GM19193 (cell line): ENCODE measurements around the gene EPGN.

Experiments used
- POLR2A ChIP-seq: IDR thresholded peaks from 4 replicates; pipeline ENCODE4 v1.6.1; 2011; ENCODE audit not compliant: insufficient read depth, insufficient read length; ENCODE audit errors: extremely low read depth

EPGN gene

DNA sequence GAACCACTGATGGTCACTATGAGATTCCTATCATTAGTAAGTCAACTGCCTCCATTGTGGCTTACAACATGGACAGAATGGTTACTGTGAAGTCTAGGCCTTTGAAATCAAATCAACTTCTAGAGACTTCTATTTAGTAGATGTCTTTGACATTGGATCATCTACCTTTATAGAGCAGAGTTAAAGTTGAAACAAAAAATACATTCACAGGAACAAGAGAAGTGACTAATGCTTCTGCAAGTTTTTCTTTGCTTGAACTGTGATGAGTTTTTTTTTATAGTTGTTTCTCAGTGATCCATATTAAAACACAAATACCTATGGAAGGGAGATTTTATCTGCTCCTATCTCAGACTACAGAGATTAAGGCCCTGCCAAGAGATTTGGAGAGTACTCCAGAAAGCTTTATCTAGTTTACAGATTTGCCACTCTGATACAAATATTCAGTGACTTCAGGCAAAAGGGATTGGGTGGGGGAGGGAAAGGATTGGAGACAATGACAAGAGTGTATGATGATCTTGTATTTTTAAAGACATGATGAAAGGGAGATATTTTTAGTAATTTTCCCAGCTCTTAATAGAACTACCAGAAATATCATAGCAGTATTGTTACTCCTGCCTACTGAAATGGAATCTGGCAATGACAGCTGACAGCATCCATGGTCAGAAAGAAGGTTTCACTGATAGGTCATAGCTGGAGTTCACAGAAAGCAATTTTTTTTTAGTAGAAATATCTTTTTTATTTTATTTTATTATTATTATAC is 16.0 kb upstream of the EPGN start:
- TF ChIP-seq POLR2A: no peak

DNA sequence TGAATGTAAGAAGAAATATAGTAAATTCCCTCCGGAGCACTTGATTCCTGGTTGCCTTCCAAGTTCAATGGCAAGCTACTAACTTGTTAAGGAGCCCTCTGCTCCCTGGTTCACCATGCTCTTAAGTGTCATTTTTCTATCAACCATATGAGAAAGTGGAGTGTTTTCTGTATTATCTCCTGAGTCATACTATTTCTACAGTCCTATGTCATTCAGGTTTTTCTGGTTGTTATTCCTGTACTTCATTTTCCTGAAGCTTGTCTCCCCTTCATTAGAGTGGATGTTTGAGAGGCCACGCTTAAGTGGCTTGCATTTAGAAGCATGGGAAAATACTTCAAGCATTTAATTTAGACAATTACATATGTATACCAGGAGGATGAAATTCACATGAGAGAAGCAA is 14.7 kb upstream of the EPGN start:
- no peak for TF ChIP-seq POLR2A

DNA sequence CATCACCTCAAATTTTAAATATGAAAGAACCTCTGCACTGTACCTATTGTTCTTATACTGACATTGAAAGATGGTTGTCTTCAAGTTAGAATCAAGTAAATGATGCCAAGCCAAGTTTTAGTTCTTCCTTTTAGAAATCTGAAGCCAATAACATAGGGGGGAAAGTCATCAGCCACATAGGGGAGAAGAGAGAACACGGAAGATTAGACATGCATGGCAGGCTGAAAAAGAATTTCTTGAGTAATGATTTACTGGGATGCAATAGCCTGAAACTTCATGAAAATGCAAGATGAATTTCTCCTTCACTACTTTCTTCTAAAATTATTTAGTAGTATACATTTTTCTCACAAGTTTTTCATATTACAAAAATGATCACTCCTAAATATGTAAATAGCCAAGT is 13.6 kb upstream of the EPGN start:
- TF ChIP-seq POLR2A: no peak

DNA sequence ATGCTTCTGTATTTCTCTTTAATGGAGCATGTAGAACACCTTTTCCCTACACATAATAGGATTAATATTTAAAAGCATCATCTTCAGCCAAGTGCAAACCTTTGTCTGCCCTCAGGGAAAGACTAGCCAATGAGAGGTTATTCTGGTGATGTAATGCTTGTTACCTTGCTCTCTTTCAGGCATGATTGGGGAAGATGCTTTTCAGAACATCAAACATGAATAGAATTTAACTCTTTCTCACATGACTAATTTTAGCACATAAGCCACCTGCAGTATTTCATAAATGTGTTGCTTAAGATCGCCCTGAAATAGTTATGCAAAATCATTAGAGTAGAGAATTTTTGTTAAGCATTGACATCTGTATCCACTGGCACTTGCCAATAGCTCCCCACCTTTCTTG is 10.7 kb upstream of the EPGN start:
- TF ChIP-seq POLR2A: no peak

DNA sequence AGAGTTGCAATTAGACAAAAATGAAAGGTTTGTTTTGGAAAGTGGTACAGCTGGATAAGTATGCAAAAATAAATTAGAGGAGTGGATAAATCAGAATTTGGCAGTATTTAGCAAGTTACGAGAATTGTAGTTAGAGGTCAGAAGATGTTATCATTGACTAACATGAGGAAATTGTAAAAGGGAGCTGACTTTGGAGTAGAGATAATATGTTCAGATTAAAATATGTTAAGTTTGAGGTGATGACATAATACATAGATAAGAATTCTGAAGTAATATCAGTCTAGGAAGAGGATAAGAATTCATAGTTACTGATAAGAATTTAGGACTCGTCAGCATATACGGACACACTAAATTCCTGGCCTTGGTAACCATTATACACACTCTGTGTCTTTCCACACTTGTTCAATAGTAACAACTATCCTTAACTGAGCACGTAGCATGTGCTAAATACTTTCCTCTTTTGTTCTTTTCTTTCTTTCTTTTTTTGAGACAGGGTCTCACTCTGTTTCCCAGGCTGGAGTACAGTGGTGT is 4.1 kb upstream of the EPGN start:
- no peak for TF ChIP-seq POLR2A

DNA sequence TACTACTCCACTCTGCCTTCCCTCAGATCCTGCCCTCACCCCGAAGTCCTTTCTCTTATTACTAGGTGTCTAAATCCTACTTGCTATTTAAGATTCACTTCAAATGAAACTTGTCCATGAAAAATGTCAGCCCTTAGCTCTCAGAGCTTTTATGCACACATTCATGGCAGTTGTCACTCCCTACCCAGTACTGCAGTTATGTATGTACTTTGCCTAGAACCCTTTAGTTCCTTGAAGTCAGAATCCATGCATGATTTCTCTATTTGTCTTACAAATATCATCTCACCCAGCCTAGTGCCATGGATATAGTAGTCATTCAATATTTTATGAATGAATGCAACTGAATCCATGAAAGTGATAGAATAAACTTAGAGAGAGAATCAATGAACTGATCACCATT is 3.3 kb upstream of the EPGN start:
- TF ChIP-seq POLR2A: no peak

DNA sequence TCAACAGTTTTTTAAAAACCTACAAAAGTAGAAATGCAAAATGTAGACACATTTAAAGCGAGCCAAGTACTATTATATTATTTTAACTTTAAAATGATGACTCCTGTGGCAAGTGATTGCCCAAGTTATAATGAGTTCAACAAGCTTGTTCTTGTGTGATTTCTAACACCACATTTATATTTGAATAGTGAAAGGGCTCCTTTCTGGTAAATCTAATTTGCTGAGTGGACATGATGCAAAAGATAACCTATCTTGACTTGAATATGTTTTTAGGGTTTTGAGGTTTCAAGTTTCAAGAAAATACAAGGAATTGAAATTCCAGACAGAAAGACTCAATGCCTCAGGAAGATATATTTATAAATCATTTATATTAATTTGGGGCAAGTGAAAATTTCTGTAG is 1.1 kb upstream of the EPGN start:
- TF ChIP-seq POLR2A: no peak

DNA sequence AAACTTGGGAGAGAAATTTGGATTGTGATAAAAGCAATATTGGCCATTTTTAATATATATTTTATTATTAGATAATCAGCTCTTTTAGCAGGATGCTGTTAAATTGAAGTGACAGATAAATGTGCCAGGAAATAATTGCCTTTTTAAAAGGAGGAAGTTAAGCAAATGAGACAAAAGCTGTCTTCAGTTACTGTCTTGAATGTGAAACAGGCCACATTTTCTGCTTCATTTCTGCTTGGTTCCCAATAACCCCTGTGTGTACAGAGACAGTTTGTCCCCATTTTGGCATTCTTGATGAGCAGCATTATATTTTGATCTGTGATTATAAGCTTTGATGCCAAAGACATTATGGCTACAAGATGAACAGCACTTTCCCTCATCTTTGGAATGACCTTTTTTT is 953 bp downstream of the EPGN start:
- no peak for TF ChIP-seq POLR2A

DNA sequence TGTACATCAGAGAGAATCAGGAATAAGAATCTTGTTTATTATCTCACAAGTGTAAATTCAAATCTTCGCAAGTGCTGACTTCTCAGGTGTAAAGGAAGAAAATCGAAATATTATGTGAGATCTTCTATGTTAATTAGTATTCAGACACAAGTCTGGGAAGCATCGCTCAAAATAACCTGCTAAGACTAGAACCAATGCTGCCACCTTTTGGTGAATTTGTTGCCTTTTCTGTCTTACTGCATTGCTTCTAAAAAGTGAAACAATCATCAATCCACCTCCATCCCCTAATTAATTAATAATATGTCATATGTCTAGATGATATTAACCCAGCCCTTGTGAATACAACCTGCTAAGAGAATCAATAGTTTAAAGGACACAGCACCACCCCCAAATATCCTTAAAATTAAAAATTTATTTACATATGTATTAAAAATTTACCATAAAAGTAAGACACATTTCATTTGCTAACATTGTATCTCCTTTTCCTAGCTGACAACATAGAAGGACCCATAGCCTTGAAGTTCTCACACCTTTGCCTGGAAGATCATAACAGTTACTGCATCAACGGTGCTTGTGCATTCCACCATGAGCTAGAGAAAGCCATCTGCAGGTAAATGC is 3.5 kb downstream of the EPGN start:
- no peak for TF ChIP-seq POLR2A

DNA sequence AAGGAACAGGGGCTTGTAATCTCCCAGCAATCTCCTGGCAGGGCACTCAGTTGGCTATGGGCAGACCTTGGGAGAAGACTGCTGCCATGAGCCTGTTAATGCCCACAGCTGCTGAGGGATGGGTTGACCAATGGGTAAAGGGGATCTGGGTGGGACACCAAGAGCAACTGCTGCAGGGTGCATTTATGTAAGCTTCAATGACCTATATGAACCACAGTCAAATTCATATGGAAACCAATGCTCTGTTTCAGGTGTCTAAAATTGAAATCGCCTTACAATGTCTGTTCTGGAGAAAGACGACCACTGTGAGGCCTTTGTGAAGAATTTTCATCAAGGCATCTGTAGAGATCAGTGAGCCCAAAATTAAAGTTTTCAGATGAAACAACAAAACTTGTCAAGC is 6.1 kb downstream of the EPGN start:
- no peak for TF ChIP-seq POLR2A

DNA sequence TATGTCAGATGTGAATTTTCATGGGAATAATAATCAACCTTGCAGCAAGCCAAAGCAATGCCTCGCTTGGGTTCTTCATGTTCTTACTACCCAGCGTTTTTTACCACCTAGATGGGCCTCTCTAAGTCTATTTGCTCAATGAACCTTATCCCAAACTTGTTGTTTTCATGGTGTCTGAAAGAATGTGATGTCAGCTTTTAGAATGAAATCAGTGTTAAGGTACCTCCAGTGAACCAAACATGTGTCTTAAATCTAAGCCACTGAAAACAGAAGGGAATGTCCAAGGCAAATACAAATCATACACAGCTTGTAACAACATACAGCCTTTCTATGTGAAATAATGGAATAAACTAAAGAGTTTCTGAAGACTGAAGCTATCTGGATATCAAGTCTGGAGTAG is 6.7 kb downstream of the EPGN start:
- no peak for TF ChIP-seq POLR2A

DNA sequence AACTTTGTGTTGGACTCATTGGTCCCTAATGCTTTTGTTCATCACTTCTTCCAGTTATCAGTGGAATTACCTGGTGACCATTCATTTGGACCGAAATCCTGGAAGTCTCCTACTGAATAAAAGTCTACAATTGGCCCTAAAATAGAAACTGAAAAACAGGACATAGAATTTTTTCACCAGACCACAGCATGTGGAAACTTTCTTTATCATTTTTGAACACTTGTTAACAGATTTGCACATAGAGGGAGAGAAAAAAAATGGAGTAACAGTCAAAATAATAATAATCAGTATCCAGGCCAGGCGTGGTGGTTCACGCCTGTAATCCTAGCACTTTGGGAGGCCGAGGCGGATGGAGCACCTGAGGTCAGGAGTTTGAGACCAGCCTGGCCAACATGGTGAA is 7.1 kb downstream of the EPGN start:
- TF ChIP-seq POLR2A: no peak

DNA sequence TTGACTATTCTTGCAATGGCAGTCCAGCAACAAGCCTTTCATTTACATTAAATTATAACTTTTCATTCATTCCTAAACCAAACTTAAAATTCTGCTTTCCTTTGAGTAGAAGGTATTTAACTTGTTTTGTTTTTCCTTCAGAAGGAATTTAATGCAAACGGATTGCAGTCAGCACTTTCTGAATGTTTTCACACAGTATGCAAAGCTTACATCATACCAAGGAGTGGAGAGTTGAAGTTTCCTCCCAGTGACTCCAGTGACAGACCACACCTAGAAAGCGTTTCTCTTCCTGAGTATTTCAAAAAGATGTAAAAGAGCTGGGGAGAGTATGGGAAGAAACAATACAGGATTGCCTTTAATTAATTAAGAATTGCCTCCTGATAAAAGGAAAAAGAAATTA is 8.1 kb downstream of the EPGN start:
- no peak for TF ChIP-seq POLR2A

DNA sequence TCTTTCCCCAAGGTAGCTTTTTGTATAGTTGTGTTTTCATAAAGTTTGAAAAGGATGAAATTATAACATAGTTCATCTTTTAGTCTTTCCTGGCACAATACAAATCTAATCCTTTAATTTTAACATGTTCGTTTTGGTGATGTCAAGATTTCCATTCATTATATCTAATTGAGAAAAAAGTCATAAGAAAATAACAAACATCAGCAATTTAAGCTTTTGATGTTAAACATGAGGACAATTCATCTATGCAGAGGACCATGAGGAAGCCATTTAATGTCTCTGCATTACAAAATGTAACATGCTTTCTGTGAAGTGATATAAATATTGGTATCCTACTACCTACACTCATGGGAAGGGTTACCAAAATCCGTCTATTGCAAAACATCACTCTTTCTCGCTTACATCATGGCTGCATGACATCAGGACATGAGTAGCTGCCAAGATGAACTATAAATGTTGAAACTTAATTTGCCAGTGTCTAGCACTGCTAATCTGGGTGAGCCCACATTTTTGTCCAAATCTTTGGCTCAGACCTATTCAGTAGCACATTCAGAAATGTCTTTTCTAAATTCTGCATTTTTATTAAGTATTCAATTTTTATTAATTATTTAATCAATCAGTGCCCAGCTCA is 9.5 kb downstream of the EPGN start:
- no peak for TF ChIP-seq POLR2A

DNA sequence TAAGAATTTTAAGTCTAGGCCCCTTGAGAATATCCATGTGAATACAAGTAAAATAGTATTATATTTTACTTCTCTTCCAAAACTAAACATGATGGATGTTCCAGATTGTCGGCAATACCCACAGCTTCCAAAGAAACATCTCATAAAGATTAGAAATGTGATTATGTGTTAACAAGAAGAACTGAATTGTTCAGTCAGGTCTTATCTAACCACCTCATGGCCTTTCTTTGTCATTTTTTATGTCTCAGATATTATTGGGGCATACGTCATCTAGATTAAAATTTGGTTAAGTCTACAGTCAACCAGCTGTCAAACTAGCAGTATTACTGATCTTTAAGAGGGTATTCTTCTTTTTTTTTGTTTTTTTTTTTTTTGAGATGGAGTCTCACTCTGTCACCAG is 10.0 kb downstream of the EPGN start:
- no peak for TF ChIP-seq POLR2A

DNA sequence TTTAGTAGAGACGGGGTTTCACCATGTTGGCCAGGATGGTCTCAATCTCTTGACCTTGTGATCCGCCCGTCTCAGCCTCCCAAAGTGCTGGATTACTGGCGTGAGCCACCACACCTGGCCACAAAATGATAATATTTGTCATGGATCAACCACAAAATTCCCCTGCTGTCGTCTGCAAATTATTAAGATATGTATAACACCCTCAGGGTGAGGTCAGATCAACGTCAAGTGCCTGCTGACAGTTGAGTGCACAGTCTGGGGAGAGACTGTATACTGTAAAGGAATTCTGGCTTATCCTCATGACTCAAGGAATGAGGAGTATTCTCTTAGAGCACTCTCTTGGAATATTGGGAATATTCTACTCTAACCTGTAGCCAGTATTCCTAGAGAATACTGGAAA is 11.2 kb downstream of the EPGN start:
- TF ChIP-seq POLR2A: no peak

DNA sequence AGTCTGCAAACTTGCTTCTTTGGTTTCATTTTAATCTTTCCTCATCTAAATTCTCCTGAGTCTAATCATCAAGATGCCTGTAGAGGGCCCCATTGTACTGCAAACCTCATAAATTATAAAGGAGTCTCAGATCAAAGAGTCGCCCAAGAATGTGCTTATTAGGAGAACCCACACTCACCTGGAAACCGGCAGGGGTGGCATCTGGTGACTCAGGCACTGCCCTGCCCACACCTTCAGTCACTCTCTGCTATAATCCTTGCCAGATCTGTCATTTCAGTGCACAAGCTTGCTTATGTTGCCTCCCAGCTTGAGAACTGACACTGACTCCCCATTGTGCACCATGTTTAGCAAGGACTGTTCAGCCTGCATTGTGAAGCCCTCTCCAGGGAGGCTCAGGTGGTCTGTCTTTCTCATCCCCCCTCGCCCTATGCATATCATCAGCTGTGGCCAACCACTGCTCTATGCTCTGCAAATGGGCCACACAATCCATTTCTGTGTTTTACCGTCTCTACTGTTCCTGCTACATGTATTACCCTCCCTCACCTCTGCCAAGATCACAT is 12.4 kb downstream of the EPGN start:
- no peak for TF ChIP-seq POLR2A

DNA sequence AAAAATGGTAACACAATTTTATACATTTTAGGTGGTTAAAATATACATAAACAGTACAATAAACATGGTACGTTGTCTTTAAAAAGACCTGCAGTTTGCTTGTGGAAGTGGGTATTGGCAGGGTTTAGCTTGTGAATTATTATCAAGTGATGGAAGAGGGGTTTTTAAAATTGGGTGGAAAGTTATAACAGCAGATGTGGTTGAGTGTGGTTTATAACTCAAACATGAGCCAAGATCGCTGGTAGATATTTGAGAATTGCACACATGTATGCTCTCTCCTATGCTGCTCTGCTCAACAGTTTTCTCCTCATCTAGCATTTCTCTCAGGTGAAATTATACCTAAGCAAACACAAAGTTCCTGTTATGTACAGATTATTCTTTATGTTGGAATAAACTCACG is 14.0 kb downstream of the EPGN start:
- no peak for TF ChIP-seq POLR2A
